Stromal cell of bone marrow (primary cell): ENCODE data around the gene SEMA4G.

Experiments
- DNase-seq: peaks from one replicate; pipeline ENCODE4 v3.0.0-alpha.2; 2012; ENCODE audit warnings: low read depth

Gene SEMA4G

GRCh38 chr10:100969187-100970075 lies at the start of gene SEMA4G:
Gene SEMA4G (plus strand): TSS chr10:100969504. CDS start chr10:100972913, 3,409 bp downstream.
- DNase-seq = no peak

GRCh38 chr10:100923580-100923979 lies 45.7 kb upstream of the SEMA4G start:
- DNase-seq = no peak

GRCh38 chr10:100927266-100927665 lies 42.0 kb upstream of the SEMA4G start:
- no peak for DNase-seq

- no peak for DNase-seq
Measured at GRCh38 chr10:100928039-100928438, 41.3 kb upstream of the SEMA4G start.

- DNase-seq = no peak
Measured at GRCh38 chr10:100930368-100930767, 38.9 kb upstream of the SEMA4G start.

GRCh38 chr10:100934084-100934659 lies 35.1 kb upstream of the SEMA4G start:
- no peak for DNase-seq

- no peak for DNase-seq
Measured at GRCh38 chr10:100939763-100940344, 29.4 kb upstream of the SEMA4G start.

- no peak for DNase-seq
Measured at GRCh38 chr10:100942229-100942628, 27.1 kb upstream of the SEMA4G start.

- DNase-seq = no peak
Measured at GRCh38 chr10:100943508-100943907, 25.8 kb upstream of the SEMA4G start.

GRCh38 chr10:100945754-100946153 lies 23.6 kb upstream of the SEMA4G start:
- no peak for DNase-seq

- DNase-seq = no peak
Measured at GRCh38 chr10:100948916-100949315, 20.4 kb upstream of the SEMA4G start.

GRCh38 chr10:100960251-100960650 lies 9.1 kb upstream of the SEMA4G start:
- no peak for DNase-seq

- DNase-seq = no peak
Measured at GRCh38 chr10:100962351-100963080, 6.8 kb upstream of the SEMA4G start.

GRCh38 chr10:100963826-100964225 lies 5.5 kb upstream of the SEMA4G start:
- DNase-seq = no peak

- DNase-seq = no peak
Measured at GRCh38 chr10:100965820-100966219, 3.5 kb upstream of the SEMA4G start.

- no peak for DNase-seq
Measured at GRCh38 chr10:100966887-100967286, 2.4 kb upstream of the SEMA4G start.

GRCh38 chr10:100967332-100967731 lies 2.0 kb upstream of the SEMA4G start:
- DNase-seq = no peak

GRCh38 chr10:100968062-100968736 lies 1.1 kb upstream of the SEMA4G start:
- no peak for DNase-seq

- DNase-seq = no peak
Measured at GRCh38 chr10:100968863-100969186, 479 bp upstream of the SEMA4G start.

- no peak for DNase-seq
Measured at GRCh38 chr10:100970076-100970913, 991 bp downstream of the SEMA4G start.
